Liver (tissue), 3 donors: ENCODE results near the gene TTC33.

Experiments
- ATF3 ChIP-seq: IDR thresholded peaks from 2 replicates; pipeline ENCODE4 v1.6.1; 2016; ENCODE audit warnings: antibody characterized with exemption
- CTCF ChIP-seq: fragments of 150-350 bp; IDR thresholded peaks from 2 replicates; pipeline ENCODE4 v1.5.1; 2017; ENCODE audit warnings: improper control_type of control experiment, low read depth, low read length; ENCODE audit not compliant: missing input control
- EGR1 ChIP-seq, 2 donors: IDR thresholded peaks; 2 replicates each; pipeline ENCODE4 v1.6.1; 2016 to 2018; ENCODE audit warnings: antibody characterized with exemption in 2 of 2, low read depth in 2 of 2
- FOXA1 ChIP-seq: IDR thresholded peaks from 2 replicates; pipeline ENCODE4 v1.6.1; 2016; ENCODE audit warnings: antibody characterized with exemption
- JUND ChIP-seq, 2 donors: IDR thresholded peaks; 2 replicates each; pipeline ENCODE4 v1.6.1; 2016; ENCODE audit warnings: antibody characterized with exemption in 2 of 2
- RAD21 ChIP-seq, 2 donors: IDR thresholded peaks; 2 replicates each; pipeline ENCODE4 v1.6.1; 2016; ENCODE audit warnings: antibody characterized with exemption in 2 of 2, mild to moderate bottlenecking in 2 of 2
- SP1 ChIP-seq: IDR thresholded peaks from 2 replicates; pipeline ENCODE4 v1.6.1; 2018; ENCODE audit warnings: antibody characterized with exemption, mild to moderate bottlenecking
- TAF1 ChIP-seq: conservative IDR thresholded peaks from 2 replicates; pipeline ENCODE4 v1.6.1; 2016; ENCODE audit warnings: antibody characterized with exemption, mild to moderate bottlenecking
- YY1 ChIP-seq: IDR thresholded peaks from 2 replicates; pipeline ENCODE4 v1.6.1; 2016; ENCODE audit warnings: antibody characterized with exemption, mild to moderate bottlenecking
- TF ChIP-seq, protein P1 (sequence below): IDR thresholded peaks from 2 replicates; pipeline ENCODE4 v1.6.1; 2016; ENCODE audit warnings: antibody characterized with exemption
- donor health status: healthy.
- donor health status: healthy.

GRCh38 chr5:40556811-40557210, 198.9 kb downstream of the TTC33 start:
- TF ChIP-seq CTCF (no peak), TAF1 (no peak), RAD21 (IDR thresholded peaks at IDR 0.05) (no peak), SP1 (no peak), JUND (IDR thresholded peaks at IDR 0.05) (no peak), FOXA1 (no peak), EGR1 (IDR thresholded peaks at IDR 0.05; ENCODE audit: low read depth in 2 of 2) (no peak), YY1 (no peak), ATF3 (no peak)
- TF ChIP-seq, protein P1, sequence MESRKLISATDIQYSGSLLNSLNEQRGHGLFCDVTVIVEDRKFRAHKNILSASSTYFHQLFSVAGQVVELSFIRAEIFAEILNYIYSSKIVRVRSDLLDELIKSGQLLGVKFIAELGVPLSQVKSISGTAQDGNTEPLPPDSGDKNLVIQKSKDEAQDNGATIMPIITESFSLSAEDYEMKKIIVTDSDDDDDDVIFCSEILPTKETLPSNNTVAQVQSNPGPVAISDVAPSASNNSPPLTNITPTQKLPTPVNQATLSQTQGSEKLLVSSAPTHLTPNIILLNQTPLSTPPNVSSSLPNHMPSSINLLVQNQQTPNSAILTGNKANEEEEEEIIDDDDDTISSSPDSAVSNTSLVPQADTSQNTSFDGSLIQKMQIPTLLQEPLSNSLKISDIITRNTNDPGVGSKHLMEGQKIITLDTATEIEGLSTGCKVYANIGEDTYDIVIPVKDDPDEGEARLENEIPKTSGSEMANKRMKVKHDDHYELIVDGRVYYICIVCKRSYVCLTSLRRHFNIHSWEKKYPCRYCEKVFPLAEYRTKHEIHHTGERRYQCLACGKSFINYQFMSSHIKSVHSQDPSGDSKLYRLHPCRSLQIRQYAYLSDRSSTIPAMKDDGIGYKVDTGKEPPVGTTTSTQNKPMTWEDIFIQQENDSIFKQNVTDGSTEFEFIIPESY = no peak
